Mesenchymal stem cell (in vitro differentiated cells and primary cell): ENCODE data around the gene RNF215.

Source experiments
- DNase-seq: peaks from one replicate; pipeline ENCODE4 v3.0.0-alpha.2; 2013
- H2AFZ ChIP-seq: one replicate; pipeline ENCODE4 v1.6.1; 2013; ENCODE audit warnings: low read depth, mild to moderate bottlenecking, control low read depth, inconsistent platforms, low read length, moderate library complexity
- H2AK5ac ChIP-seq: 2 replicates; pipeline ENCODE4 v1.6.1; 2013; ENCODE audit warnings: low read length, moderate library complexity, mild to moderate bottlenecking, inconsistent platforms; ENCODE audit not compliant: severe bottlenecking
- H2BK120ac ChIP-seq: one replicate; pipeline ENCODE4 v1.6.1; 2013; ENCODE audit warnings: low read depth, mild to moderate bottlenecking, inconsistent platforms, low read length, moderate library complexity
- H2BK12ac ChIP-seq, 2 experiments: one replicate each; pipeline ENCODE4 v1.6.1; 2013; ENCODE audit warnings: inconsistent platforms in 2 of 2, low read length in 2 of 2, mild to moderate bottlenecking in 2 of 2, moderate library complexity in 2 of 2, control low read depth in 1 of 2
- H2BK15ac ChIP-seq: one replicate; pipeline ENCODE4 v1.6.1; 2013; ENCODE audit warnings: mild to moderate bottlenecking, low read depth, inconsistent platforms; ENCODE audit not compliant: poor library complexity, severe bottlenecking
- H2BK5ac ChIP-seq: 2 replicates; pipeline ENCODE4 v1.6.1; 2013; ENCODE audit warnings: low read depth, mild to moderate bottlenecking, low read length, control low read depth, inconsistent platforms; ENCODE audit not compliant: poor library complexity, severe bottlenecking
- H3K14ac ChIP-seq, 2 experiments: one replicate each; pipeline ENCODE4 v1.6.1; 2013; ENCODE audit warnings: inconsistent platforms in 2 of 2, low read length in 2 of 2, control low read depth in 1 of 2, mild to moderate bottlenecking in 1 of 2, moderate library complexity in 1 of 2
- H3K18ac ChIP-seq, 2 experiments: one replicate each; pipeline ENCODE4 v1.6.1; 2013; ENCODE audit warnings: inconsistent platforms in 2 of 2, low read length in 2 of 2, control low read depth in 1 of 2, low read depth in 1 of 2, mild to moderate bottlenecking in 1 of 2
- H3K23ac ChIP-seq, 2 experiments: one replicate each; pipeline ENCODE4 v1.6.1; 2013; ENCODE audit warnings: inconsistent platforms in 2 of 2, low read length in 2 of 2, mild to moderate bottlenecking in 2 of 2, moderate library complexity in 2 of 2, control low read depth in 1 of 2
- H3K27ac ChIP-seq: 2 replicates; pipeline ENCODE4 v1.5.1; 2013; ENCODE audit warnings: mild to moderate bottlenecking, moderate library complexity, low read length, control low read depth, inconsistent platforms; ENCODE audit not compliant: poor library complexity, severe bottlenecking
- H3K27me3 ChIP-seq, 2 experiments: 2 replicates each; pipeline versions ENCODE4 v1.6.1 to v1.7.0; 2013; ENCODE audit warnings: low read length in 2 of 2, mild to moderate bottlenecking in 2 of 2, moderate library complexity in 2 of 2, control low read depth in 1 of 2, inconsistent platforms in 1 of 2; ENCODE audit not compliant: control insufficient read depth in 1 of 2, insufficient read depth in 1 of 2
- H3K36me3 ChIP-seq, 2 experiments: 2 replicates each; pipeline versions ENCODE4 v1.6.1 to v1.7.0; 2013; ENCODE audit warnings: low read length in 2 of 2, control low read depth in 1 of 2, inconsistent platforms in 1 of 2, low read depth in 1 of 2, mild to moderate bottlenecking in 1 of 2; ENCODE audit not compliant: insufficient read depth in 2 of 2, control insufficient read depth in 1 of 2
- H3K4ac ChIP-seq, 2 experiments: one replicate each; pipeline ENCODE4 v1.6.1; 2013; ENCODE audit warnings: inconsistent platforms in 2 of 2, low read length in 2 of 2, mild to moderate bottlenecking in 2 of 2, moderate library complexity in 2 of 2, control low read depth in 1 of 2, low read depth in 1 of 2
- H3K4me1 ChIP-seq: 2 replicates; pipeline ENCODE4 v1.6.1; 2013; ENCODE audit warnings: low read depth, low read length, control low read depth; ENCODE audit not compliant: control insufficient read depth, insufficient read depth
- H3K4me2 ChIP-seq: 2 replicates; pipeline ENCODE4 v1.6.1; 2013; ENCODE audit warnings: low read length, mild to moderate bottlenecking, inconsistent platforms; ENCODE audit not compliant: poor library complexity, severe bottlenecking
- H3K4me3 ChIP-seq, 2 experiments: 2 replicates each; pipeline versions ENCODE4 v1.5.1 to v1.7.0; 2013; ENCODE audit warnings: low read length in 2 of 2, mild to moderate bottlenecking in 2 of 2, control low read depth in 1 of 2, low read depth in 1 of 2; ENCODE audit not compliant: insufficient read depth in 1 of 2
- H3K79me1 ChIP-seq: replicated peaks from 2 replicates; pipeline ENCODE4 v1.6.1; 2013; ENCODE audit warnings: mild to moderate bottlenecking, control low read depth, low read length, inconsistent platforms; ENCODE audit not compliant: poor library complexity, severe bottlenecking
- H3K9ac ChIP-seq: 2 replicates; pipeline ENCODE4 v1.7.0; 2013; ENCODE audit warnings: mild to moderate bottlenecking, low read length, moderate library complexity
- H3K9me3 ChIP-seq: 2 replicates; pipeline ENCODE4 v1.7.0; 2013; ENCODE audit warnings: mild to moderate bottlenecking, low read length; ENCODE audit not compliant: control insufficient read depth
- H4K8ac ChIP-seq: one replicate; pipeline ENCODE4 v1.6.1; 2013; ENCODE audit warnings: inconsistent platforms, mild to moderate bottlenecking, low read length, moderate library complexity
- H4K91ac ChIP-seq: one replicate; pipeline ENCODE4 v1.6.1; 2013; ENCODE audit warnings: mild to moderate bottlenecking, low read length, inconsistent platforms
- whole genome bisulfite sequencing: methylation state at CpG from one replicate; pipeline ENCODE4 v1.1.7; 2013; ENCODE audit warnings: mixed read lengths; 5-methylcytosine and 5-hydroxymethylcytosine counted together

The RNF215 gene

DNA sequence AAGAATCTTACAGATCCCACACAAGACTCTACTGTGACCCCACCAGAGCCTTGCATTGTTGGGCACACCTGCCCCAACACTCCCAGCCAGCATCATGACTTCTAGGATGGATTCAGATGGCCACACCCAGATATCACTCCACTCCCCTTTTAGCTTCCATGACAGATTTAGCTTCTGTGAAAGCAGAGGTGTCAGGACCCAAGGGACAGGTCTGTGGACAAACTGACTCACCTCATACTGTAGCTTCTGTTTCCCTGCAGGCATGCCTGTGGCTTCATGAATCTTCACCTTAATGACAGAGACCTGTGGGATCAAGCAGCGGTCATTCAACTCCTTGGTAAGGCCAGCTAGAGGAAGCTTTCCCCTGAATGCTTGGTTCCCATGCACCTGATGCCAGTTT lies 52.0 kb downstream of the RNF215 start:
- no peaks in the 10 kb centered on the region for H3K27me3 ChIP-seq
- no peak for DNase-seq
- H3K79me1 ChIP-seq: peaks cover 30% of the 10 kb centered on the region
- no peak overlapping the region for H4K8ac ChIP-seq
- WGBS: 100% methylated on average over 1 of the region's 1 CpG
- no peak overlapping the region for H3K9ac ChIP-seq
- H3K36me3 ChIP-seq: peaks cover 86 to 89% of the 10 kb centered on the region in 2 experiments
- H3K18ac ChIP-seq: no peak overlapping the region
- H3K27ac ChIP-seq: no peak overlapping the region
- H2BK15ac ChIP-seq: no peak overlapping the region
- no peak overlapping the region for H3K4me2 ChIP-seq
- H3K23ac ChIP-seq: no peak overlapping the region
- no peak overlapping the region for H3K4ac ChIP-seq
- H3K9me3 ChIP-seq: no peaks in the 10 kb centered on the region
- H2AFZ ChIP-seq: no peak overlapping the region
- no peaks in the 10 kb centered on the region for H3K4me1 ChIP-seq
- no peak overlapping the region for H2BK12ac ChIP-seq
- no peak overlapping the region for H2AK5ac ChIP-seq
- no peak overlapping the region for H4K91ac ChIP-seq
- no peak overlapping the region for H3K14ac ChIP-seq
- no peak overlapping the region for H2BK5ac ChIP-seq
- H3K4me3 ChIP-seq: no peak overlapping the region
- H2BK120ac ChIP-seq: no peak overlapping the region

DNA sequence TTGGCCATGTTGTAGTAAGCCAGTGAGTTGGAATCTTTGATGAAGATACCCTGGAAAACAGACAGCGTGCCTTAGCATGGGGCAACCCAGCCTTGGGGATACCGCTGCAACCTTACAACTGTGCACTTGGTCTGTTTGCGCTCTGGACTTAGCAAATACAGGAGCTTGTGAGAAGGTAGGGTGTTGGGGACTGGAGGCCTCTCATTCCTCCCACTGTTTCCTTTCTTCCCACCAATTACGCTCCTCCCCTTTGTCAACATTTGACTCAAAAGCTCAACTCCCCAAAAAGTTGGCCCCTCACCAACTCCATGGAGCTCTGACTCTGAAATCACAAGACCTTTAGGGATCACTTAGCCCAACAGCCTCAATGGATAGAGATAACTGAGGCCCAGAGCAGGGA lies 52.6 kb downstream of the RNF215 start:
- H2BK5ac ChIP-seq: no peak overlapping the region
- no peak overlapping the region for H3K4me3 ChIP-seq
- H2BK120ac ChIP-seq: no peak overlapping the region
- H3K4ac ChIP-seq: no peak overlapping the region
- H3K27ac ChIP-seq: no peak overlapping the region
- DNase-seq: no peak
- no peak overlapping the region for H2AK5ac ChIP-seq
- H3K4me1 ChIP-seq: no peaks in the 10 kb centered on the region
- H4K91ac ChIP-seq: no peak overlapping the region
- H3K14ac ChIP-seq: no peak overlapping the region
- no peak overlapping the region for H4K8ac ChIP-seq
- peaks cover 24% of the 10 kb centered on the region for H3K79me1 ChIP-seq
- peaks cover 81 to 86% of the 10 kb centered on the region in 2 experiments for H3K36me3 ChIP-seq
- H3K18ac ChIP-seq: no peak overlapping the region
- WGBS: 96% methylated on average over 2 of the region's 4 CpGs
- no peak overlapping the region for H2BK12ac ChIP-seq
- H2BK15ac ChIP-seq: no peak overlapping the region
- no peak overlapping the region for H3K9ac ChIP-seq
- no peaks in the 10 kb centered on the region for H3K9me3 ChIP-seq
- H3K4me2 ChIP-seq: no peak overlapping the region
- H3K27me3 ChIP-seq: no peaks in the 10 kb centered on the region
- no peak overlapping the region for H3K23ac ChIP-seq
- H2AFZ ChIP-seq: no peak overlapping the region

DNA sequence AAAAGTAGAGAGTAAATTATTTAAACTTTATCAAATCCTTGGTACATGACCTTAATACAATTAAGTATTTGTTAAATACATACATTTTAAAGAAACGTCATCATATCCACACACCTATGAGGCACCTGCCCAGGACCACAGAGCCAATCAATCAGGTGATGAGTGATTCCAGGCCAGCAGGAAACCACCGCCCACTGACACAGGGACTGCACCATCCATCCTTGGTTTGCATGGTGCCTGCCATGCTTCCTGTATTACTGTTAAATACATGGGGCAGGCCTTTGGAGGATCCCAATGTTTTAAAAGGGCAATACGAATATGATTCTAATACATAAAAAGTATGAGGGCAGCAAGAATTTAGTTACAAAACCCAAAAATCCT lies 53.5 kb downstream of the RNF215 start:
- no peaks in the 10 kb centered on the region for H3K27me3 ChIP-seq
- H2BK5ac ChIP-seq: no peak overlapping the region
- no peak overlapping the region for H3K4me2 ChIP-seq
- no peak overlapping the region for H3K23ac ChIP-seq
- H3K79me1 ChIP-seq: peaks cover 18% of the 10 kb centered on the region
- 97% methylated on average over 3 of the region's 3 CpGs for WGBS
- H3K27ac ChIP-seq: no peak overlapping the region
- H3K36me3 ChIP-seq: peaks cover 77 to 83% of the 10 kb centered on the region in 2 experiments
- no peak overlapping the region for H2BK120ac ChIP-seq
- H3K4me1 ChIP-seq: peaks cover 1% of the 10 kb centered on the region
- H2AFZ ChIP-seq: no peak overlapping the region
- no peak overlapping the region for H3K4ac ChIP-seq
- no peaks in the 10 kb centered on the region for H3K9me3 ChIP-seq
- no peak overlapping the region for H2BK12ac ChIP-seq
- H3K4me3 ChIP-seq: no peak overlapping the region
- H3K14ac ChIP-seq: no peak overlapping the region
- no peak for DNase-seq
- no peak overlapping the region for H2AK5ac ChIP-seq
- H2BK15ac ChIP-seq: no peak overlapping the region
- no peak overlapping the region for H4K8ac ChIP-seq
- H3K9ac ChIP-seq: no peak overlapping the region
- H3K18ac ChIP-seq: no peak overlapping the region
- no peak overlapping the region for H4K91ac ChIP-seq

DNA sequence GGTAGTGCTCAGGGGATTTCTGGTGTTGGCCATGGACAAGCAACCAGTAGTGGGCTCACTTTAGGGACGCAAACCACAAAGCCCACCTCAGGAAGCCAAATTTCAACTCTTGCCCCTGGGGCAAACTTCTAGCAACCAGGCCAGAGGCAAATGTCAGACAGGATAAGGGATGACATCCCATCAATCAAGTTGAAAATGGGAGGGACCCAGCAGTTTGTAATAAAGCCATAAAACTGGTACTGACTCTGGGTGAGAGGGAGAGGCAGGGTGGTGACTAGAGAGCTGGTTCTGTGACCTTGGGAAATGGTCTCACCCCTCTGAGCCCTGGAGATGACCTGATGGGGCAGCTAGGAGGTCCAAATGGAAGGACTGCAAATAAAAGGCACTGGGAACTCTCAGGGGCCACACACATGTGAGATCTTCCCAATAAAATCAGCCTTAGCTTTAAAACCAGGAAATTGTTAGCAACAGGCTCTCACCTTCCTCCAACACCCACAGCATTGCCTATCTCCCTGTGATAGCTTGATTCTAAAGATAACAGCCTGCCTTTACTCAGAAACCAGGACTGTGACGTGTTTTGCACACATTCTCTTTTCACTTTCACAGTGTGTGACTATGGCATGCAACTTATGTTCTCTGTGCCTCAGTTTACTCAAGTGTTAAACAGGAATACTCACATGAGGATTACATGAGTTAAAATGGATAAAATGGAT lies 54.1 kb downstream of the RNF215 start:
- H3K27me3 ChIP-seq: no peaks in the 10 kb centered on the region
- H2BK120ac ChIP-seq: no peak overlapping the region
- H3K4me3 ChIP-seq: no peak overlapping the region
- WGBS: 100% methylated on average over 2 of the region's 2 CpGs
- H3K79me1 ChIP-seq: peaks cover 15% of the 10 kb centered on the region
- H3K4me2 ChIP-seq: no peak overlapping the region
- H2AFZ ChIP-seq: no peak overlapping the region
- no peak overlapping the region for H4K91ac ChIP-seq
- H2BK5ac ChIP-seq: no peak overlapping the region
- no peak overlapping the region for H2BK15ac ChIP-seq
- no peaks in the 10 kb centered on the region for H3K9me3 ChIP-seq
- no peak overlapping the region for H4K8ac ChIP-seq
- no peak overlapping the region for H3K4ac ChIP-seq
- no peak for DNase-seq
- H2BK12ac ChIP-seq: no peak overlapping the region
- no peak overlapping the region for H3K14ac ChIP-seq
- no peak overlapping the region for H3K9ac ChIP-seq
- H3K23ac ChIP-seq: no peak overlapping the region
- H3K36me3 ChIP-seq: peaks cover 71 to 80% of the 10 kb centered on the region in 2 experiments
- no peak overlapping the region for H3K18ac ChIP-seq
- no peak overlapping the region for H3K27ac ChIP-seq
- peaks cover 5% of the 10 kb centered on the region for H3K4me1 ChIP-seq
- no peak overlapping the region for H2AK5ac ChIP-seq
